Dedifferentiated amniotic fluid mesenchymal stem cell (primary cell): ENCODE data around the gene TBXT.
"Not testable (repeated sequence)": the region's sequence is repeated elsewhere in the genome, so short reads cannot be mapped to it uniquely, and the experiment has no call there.

Experiments used
- DNase-seq: peaks from one replicate; pipeline ENCODE4 v3.0.0-alpha.2; 2016; ENCODE audit errors: extremely low spot score

Gene TBXT

GRCh38 chr6:166167801-166168615 is at the start of gene TBXT:
TSS of gene TBXT (minus strand) at chr6:166167851. CDS start at chr6:166167591, 260 bp downstream.
- no peak for DNase-seq

DNA sequence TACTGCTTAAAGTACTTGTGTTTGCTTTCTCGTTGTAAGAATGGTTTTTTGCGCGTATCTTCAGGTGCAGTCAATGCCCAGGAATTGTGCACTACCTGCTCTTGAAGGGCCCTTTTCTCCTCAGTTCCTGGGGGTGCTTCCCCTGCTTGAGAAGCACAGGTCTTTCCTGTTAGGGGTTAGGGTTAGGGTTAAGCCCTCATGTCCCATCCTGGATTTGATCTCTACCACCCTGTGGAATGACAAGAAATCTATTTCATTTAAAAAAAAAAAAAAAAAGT is 39.6 kb upstream of the TBXT start:
- DNase-seq: no peak

GRCh38 chr6:166206510-166207283 is 39.0 kb upstream of the TBXT start:
- no peak for DNase-seq

DNA sequence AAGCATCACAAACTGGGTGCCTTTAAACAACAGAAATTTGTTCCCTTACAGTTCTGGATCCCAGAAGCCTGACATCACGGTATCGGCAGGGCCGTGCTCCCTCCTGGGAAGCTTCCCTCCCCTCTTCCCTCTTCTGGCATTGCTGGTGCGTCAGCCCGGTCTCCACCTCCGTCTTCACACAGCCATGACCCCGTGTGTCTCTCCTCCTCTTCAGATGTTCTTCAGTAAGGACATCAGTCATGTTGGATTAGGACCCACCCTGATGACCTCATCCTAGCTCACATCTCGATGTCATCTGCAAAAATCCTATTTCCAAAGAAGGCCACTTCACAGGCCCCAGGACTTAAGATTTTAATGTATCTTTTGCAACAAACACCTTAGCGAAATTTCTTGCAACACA is 38.4 kb upstream of the TBXT start:
- DNase-seq: no peak

GRCh38 chr6:166204852-166205650 is 37.4 kb upstream of the TBXT start:
- DNase-seq: no peak

- no peak for DNase-seq
Measured at GRCh38 chr6:166203641-166204222, 36.1 kb upstream of the TBXT start.

DNA sequence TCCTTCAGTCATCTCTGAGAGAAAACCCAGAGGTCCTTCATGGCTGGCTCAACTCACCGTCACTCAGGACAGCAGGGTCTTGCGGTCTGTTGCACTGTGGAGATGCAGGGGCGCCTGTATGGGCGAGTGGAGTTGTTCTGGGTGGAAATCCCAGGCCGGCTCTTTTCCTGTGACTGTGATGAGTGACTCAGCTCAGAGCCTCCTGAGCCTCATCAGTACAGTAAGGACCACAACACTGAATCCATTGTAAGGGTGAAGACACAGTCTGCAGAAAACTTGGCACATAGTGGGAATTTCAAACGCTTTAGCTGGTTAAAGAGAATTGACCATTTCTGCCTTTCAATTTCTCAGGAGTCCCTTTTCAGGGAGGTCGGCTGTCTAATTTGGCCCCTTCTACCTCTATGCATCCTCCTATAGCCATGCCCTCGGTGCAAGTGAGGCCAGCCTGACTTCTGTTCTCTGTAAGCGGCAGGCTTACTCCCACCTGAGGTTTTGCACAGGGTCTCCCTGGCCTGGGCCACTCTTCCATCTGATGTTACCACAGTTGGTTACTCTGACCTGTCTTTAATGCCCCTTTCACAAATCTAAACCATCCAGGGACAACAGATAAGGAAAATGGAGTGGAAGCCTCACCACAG is 35.5 kb upstream of the TBXT start:
- no peak for DNase-seq

DNA sequence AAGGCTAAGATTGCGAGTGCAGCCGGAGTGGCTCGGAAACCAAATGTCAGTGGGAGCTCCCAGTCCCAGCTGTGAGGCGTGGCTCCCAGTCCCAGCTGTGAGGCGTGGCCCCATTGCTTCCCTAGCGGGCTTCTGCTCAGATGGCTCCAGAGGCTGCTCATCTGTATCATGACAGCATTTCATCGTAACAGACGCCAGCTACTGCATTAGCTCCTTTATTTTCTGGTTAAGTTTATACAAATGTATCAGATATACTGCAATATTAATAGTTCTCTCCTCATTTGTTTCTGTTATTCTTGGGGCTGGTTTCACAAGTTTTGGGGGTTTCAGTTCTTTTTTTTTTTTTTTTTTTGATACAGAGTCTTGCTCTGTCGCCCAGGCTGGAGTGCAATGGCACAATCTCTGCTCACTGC is 34.7 kb upstream of the TBXT start:
- DNase-seq: no peak

- DNase-seq: no peak
Measured at GRCh38 chr6:166201878-166202277, 34.2 kb upstream of the TBXT start.

GRCh38 chr6:166197361-166197760 is 29.7 kb upstream of the TBXT start:
- DNase-seq: no peak

DNA sequence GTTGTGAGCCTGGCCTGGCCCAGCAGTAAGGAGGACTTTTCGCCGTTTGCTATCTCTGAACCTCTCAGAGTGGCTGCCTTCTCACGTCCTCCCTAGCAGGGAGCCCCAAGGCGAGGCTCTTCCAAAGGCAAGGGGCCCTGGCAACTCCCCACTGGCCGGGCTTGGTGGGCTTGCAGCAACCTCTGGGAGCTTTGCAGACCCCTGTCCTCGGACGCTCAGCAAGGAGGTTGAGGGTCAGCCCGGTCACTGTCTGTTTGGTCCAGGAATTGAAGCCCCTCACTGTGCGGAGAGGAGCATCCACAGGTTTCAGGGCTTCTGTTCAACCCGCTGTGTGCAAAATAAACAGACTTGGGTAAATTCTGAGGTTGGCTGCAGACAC is 28.2 kb upstream of the TBXT start:
- DNase-seq: no peak

- no peak for DNase-seq
Measured at GRCh38 chr6:166194914-166195859, 27.5 kb upstream of the TBXT start.

DNA sequence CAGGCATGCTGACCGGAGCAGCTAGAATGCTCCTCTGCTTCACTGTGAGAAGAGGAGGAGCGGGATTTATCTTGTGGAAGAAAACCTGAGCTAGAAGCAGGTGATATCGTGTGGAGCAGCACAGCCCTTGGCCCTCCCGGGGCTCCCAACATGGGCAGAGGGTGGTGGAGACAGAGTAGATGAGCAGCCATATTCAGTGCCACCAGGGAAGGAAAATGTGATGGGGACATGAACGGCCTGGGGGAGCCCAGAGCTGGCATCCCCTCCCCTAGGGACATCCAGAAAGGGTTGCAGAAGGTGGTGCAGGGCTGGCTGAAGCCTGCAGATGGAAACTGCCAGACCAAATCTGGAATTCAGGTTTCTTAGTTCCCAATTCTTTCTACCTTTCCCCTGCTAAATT is 24.9 kb upstream of the TBXT start:
- DNase-seq: no peak

GRCh38 chr6:166192136-166192535 is 24.5 kb upstream of the TBXT start:
- DNase-seq: no peak

- DNase-seq: no peak
Measured at GRCh38 chr6:166179704-166180103, 12.1 kb upstream of the TBXT start.

DNA sequence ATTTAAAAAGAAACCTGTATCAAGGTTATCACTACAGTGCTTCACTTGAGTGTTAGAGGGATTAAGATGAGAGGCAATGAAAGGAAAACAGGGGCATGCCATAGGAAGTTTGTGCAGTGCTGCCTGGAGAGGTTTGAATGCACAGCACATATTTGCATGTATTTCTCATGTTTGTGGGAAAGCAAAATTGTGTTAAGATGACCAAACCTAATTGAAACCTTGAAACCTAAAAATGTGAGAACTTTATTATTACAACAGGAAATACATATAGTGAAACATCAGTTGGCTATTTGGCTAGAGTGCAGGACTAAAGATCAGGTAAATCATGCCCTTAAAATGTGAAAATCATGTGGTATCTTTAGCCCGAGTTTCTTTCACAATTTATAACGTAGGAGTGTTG is 8.5 kb upstream of the TBXT start:
- DNase-seq: no peak

GRCh38 chr6:166175093-166175492 is 7.4 kb upstream of the TBXT start:
- not testable (repeated sequence) for DNase-seq

DNA sequence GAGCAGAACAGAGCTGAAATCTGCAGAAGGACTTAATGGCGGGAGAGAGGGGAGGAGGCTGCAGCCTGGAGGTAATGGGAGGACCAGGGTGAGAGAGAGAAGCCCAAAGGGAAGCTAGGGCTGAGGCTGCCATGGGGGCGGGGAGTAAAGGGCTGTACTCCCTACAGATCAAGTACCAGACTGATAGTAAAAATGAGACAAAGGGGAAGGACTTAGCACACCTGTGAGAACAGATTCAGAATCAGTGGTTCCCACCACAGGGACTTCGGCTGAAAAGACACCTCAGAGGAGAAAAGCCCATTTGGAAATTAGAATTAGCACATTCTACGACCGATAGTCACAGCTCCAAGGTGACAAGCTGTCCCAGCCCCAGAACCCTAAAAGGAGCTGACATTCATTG is 6.4 kb upstream of the TBXT start:
- no peak for DNase-seq

GRCh38 chr6:166173281-166173951 is 5.8 kb upstream of the TBXT start:
- no peak for DNase-seq

DNA sequence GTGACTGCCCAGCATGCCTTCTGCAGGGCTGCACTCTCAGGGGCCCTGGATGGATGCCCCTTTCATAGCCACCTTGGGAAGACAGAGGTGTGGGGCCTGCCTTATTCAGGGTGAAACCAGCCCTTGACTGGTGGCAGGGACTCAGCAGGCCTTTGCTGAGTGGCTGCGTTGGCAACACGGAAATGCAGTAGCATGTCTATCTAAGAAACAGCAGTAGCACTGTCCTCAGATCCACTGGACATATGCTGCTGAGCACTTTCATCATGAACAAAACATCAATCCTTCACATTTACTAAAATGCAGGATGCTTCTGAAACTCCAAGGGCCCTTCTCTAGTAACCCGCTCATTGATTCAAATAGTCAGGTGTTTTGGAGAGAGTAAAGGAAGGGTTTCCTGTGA is 4.9 kb upstream of the TBXT start:
- no peak for DNase-seq
